K562 (cell line): ENCODE data around the gene TRIM71. TPM values are rescaled to one million over a fixed set of nuclear protein-coding genes. Genes with fewer than 3 reads are reported as not detected.

ENCODE experiments used
- ATAC-seq: fragments of 200-7000 bp; cut with Tn5 transposase; 3 replicates; pipeline ENCODE4 v1.9.1; 2020; ENCODE audit warnings: moderate library complexity
- BruUV-seq: library from RNA; stranded (reverse); fragments of 400-500 nt; replicated peaks from 2 replicates; lab custom pipeline; 2021; lab: Mats Ljungman, UMichigan
- CTCF ChIA-PET: fragments of 300-600 bp; formaldehyde crosslinking; extraction: SDS; loops from one replicate; lab custom pipeline; 2021; ENCODE audit warnings: low intra/inter-chr PET ratio; lab: Yijun Ruan, JAX
- POLR2A ChIA-PET: fragments of 300-600, 350-650 bp; sonication (Branson Sonifier 250); formaldehyde crosslinking; extraction: SDS; loops from one replicate; lab custom pipeline; 2021; ENCODE audit warnings: antibody characterized with exemption, inconsistent platforms; lab: Yijun Ruan, JAX
- DNase-seq, 4 experiments: peaks; one replicate each; pipeline versions ENCODE4 v3.0.0 to v3.0.0-alpha.2; 2011 to 2018; ENCODE audit warnings: low spot score in 3 of 4, mixed read lengths in 3 of 4; ENCODE audit errors: extremely low read depth in 1 of 4
- FAIRE-seq: peaks from 2 replicates; lab custom pipeline; 2011; peaks lifted over from hg19 to GRCh38; lab: Jason Lieb, UNC
- H2AFZ ChIP-seq: 2 replicates; pipeline ENCODE4 v1.6.0; 2011; ENCODE audit warnings: low read depth, low read length, control low read depth, inconsistent platforms
- H3K27ac ChIP-seq: fragments of 200-600 bp; 3 replicates; pipeline ENCODE4 v1.8.0; 2011; ENCODE audit warnings: low read depth, mild to moderate bottlenecking, control low read depth, inconsistent platforms, low read length, moderate library complexity, mixed read lengths; ENCODE audit errors: extremely low read depth
- H3K27me3 ChIP-seq, 2 experiments: fragments of 300-600 bp in 1 of 2; 2 replicates in 1 of 2; 3 replicates in 1 of 2; pipeline versions ENCODE4 v1.6.0 to v1.8.0; 2011; ENCODE audit warnings: inconsistent platforms in 2 of 2, low read length in 2 of 2, mild to moderate bottlenecking in 1 of 2, mixed read lengths in 1 of 2, moderate library complexity in 1 of 2; ENCODE audit not compliant: control insufficient read depth in 2 of 2, insufficient read depth in 2 of 2
- H3K36me3 ChIP-seq: fragments of 300-600 bp; 3 replicates; pipeline ENCODE4 v1.8.0; 2011; ENCODE audit warnings: mild to moderate bottlenecking, low read length, inconsistent platforms; ENCODE audit not compliant: control insufficient read depth, insufficient read depth
- H3K4me1 ChIP-seq, 2 experiments: fragments of 200-600 bp in 1 of 2; replicated peaks in 1 of 2; 2 replicates in 1 of 2; 3 replicates in 1 of 2; pipeline versions ENCODE4 v1.5.1 to v1.8.0; 2011; ENCODE audit warnings: inconsistent platforms in 2 of 2, low read length in 2 of 2, mild to moderate bottlenecking in 1 of 2, mixed read lengths in 1 of 2, moderate library complexity in 1 of 2; ENCODE audit not compliant: control insufficient read depth in 2 of 2, insufficient read depth in 2 of 2
- H3K4me2 ChIP-seq: 2 replicates; pipeline ENCODE4 v1.6.1; 2011; ENCODE audit warnings: low read length, control low read depth, inconsistent platforms, mixed read lengths; ENCODE audit not compliant: insufficient read depth
- H3K4me3 ChIP-seq: fragments of 200-600 bp; sonication (generic), shearing (Covaris generic); 2 replicates; pipeline ENCODE4 v1.5.1; 2016; ENCODE audit warnings: control low read depth, inconsistent platforms
- H3K79me2 ChIP-seq: fragments of 200-600 bp; 3 replicates; pipeline ENCODE4 v1.8.0; 2011; ENCODE audit warnings: low read length, inconsistent platforms; ENCODE audit not compliant: control insufficient read depth, insufficient read depth
- H3K9ac ChIP-seq, 2 experiments: 2 replicates each; pipeline versions ENCODE4 v1.6.0 to v1.6.1; 2011; ENCODE audit warnings: low read depth in 2 of 2, low read length in 2 of 2, control low read depth in 1 of 2, inconsistent platforms in 1 of 2, mild to moderate bottlenecking in 1 of 2, mixed read lengths in 1 of 2; ENCODE audit not compliant: insufficient read depth in 1 of 2
- H3K9me1 ChIP-seq: one replicate; pipeline ENCODE4 v1.6.0; 2011; ENCODE audit warnings: inconsistent platforms, mild to moderate bottlenecking, low read length, moderate library complexity; ENCODE audit not compliant: control insufficient read depth, insufficient read depth
- H3K9me3 ChIP-seq: replicated peaks from 2 replicates; pipeline ENCODE4 v1.5.1; 2011; ENCODE audit warnings: low read depth, low read length, inconsistent platforms; ENCODE audit not compliant: control insufficient read depth, insufficient read depth
- H4K20me1 ChIP-seq: replicated peaks from 2 replicates; pipeline ENCODE4 v1.6.1; 2011; ENCODE audit warnings: low read length, inconsistent platforms, mixed read lengths; ENCODE audit not compliant: control insufficient read depth, insufficient read depth
- E2F1 ChIP-seq: sonication (generic); formaldehyde crosslinking; IDR thresholded peaks from 2 replicates; pipeline ENCODE4 v1.8.1; 2023; ENCODE audit warnings: mild to moderate bottlenecking, missing genetic modification reagents, moderate library complexity
- FOXJ3 ChIP-seq: sonication (generic); formaldehyde crosslinking; IDR thresholded peaks from 2 replicates; pipeline ENCODE4 v1.4.0; 2020; ENCODE audit warnings: mild to moderate bottlenecking, missing genetic modification reagents
- FOXP4 ChIP-seq: sonication (generic); formaldehyde crosslinking; IDR thresholded peaks from 2 replicates; pipeline ENCODE4 v1.8.0; 2022; ENCODE audit warnings: mild to moderate bottlenecking, missing genetic modification reagents, borderline replicate concordance
- ILF3 ChIP-seq: fragments of 450-650 bp; IDR thresholded peaks from 2 replicates; pipeline ENCODE4 v1.6.1; 2018; ENCODE audit warnings: antibody characterized with exemption, mild to moderate bottlenecking, moderate library complexity, borderline replicate concordance
- SAFB2 ChIP-seq: fragments of 200-400 bp; formaldehyde crosslinking; IDR thresholded peaks from 2 replicates; pipeline ENCODE4 v1.6.1; 2018; ENCODE audit warnings: borderline replicate concordance, low read length, low read depth, moderate library complexity; ENCODE audit not compliant: severe bottlenecking
- TAF9B ChIP-seq: fragments of 450-650 bp; IDR thresholded peaks from 2 replicates; pipeline ENCODE4 v1.6.1; 2018; ENCODE audit warnings: mild to moderate bottlenecking; ENCODE audit not compliant: partially characterized antibody
- TARDBP ChIP-seq: fragments of 450-650 bp; IDR thresholded peaks from 2 replicates; pipeline ENCODE4 v1.6.1; 2016
- XRCC5 ChIP-seq: fragments of 200-400 bp; formaldehyde crosslinking; IDR thresholded peaks from 2 replicates; pipeline ENCODE4 v1.6.1; 2017; ENCODE audit warnings: low read depth, mild to moderate bottlenecking, low read length
- ZBTB1 ChIP-seq: sonication (generic); formaldehyde crosslinking; IDR thresholded peaks from 2 replicates; pipeline ENCODE4 v1.8.1; 2023; ENCODE audit warnings: missing genetic modification reagents, low read depth, mild to moderate bottlenecking, borderline replicate concordance
- ZBTB43 ChIP-seq: sonication (generic); formaldehyde crosslinking; IDR thresholded peaks from 2 replicates; pipeline ENCODE4 v1.8.0; 2023; ENCODE audit warnings: mild to moderate bottlenecking, missing genetic modification reagents
- ZFX ChIP-seq: sonication (generic); formaldehyde crosslinking; IDR thresholded peaks from 2 replicates; pipeline ENCODE4 v1.8.0; 2022; ENCODE audit warnings: mild to moderate bottlenecking, missing genetic modification reagents, moderate library complexity
- ZMIZ1 ChIP-seq, 2 experiments: fragments of 150-350 bp in 1 of 2; IDR thresholded peaks; 2 replicates each; pipeline ENCODE4 v1.6.1; 2012 to 2016; ENCODE audit warnings: low read depth in 2 of 2, low read length in 2 of 2, mild to moderate bottlenecking in 1 of 2, moderate library complexity in 1 of 2
- ZNF143 ChIP-seq: sonication (generic); formaldehyde crosslinking; IDR thresholded peaks from 2 replicates; pipeline ENCODE4 v1.9.0; 2022; ENCODE audit warnings: mild to moderate bottlenecking, missing genetic modification reagents
- ZNF324 ChIP-seq: fragments of 250-450 bp; sonication (Bioruptor Pico); IDR thresholded peaks from 2 replicates; pipeline ENCODE4 v1.4.0; 2020; ENCODE audit warnings: mild to moderate bottlenecking
- WGBS: fragments of 100-300 bp; shearing (Covaris generic); methylation state at CpG from one replicate; pipeline ENCODE4 v1.1.6; 2016; ENCODE audit warnings: low coverage, mixed read lengths; ENCODE audit not compliant: insufficient coverage; ENCODE audit errors: missing lambda C conversion rate; 5-methylcytosine and 5-hydroxymethylcytosine counted together
- in situ Hi-C: fragments of 300-500 bp; cut with MboI; formaldehyde crosslinking; loops from 4 replicates; pipeline ENCODE4 v1.15.0; 2018; ENCODE audit warnings: inconsistent platforms, mixed read lengths
- intact Hi-C: fragments of 100-400 bp; cut with micrococcal nuclease; formaldehyde crosslinking; loops from 2 replicates; pipeline ENCODE4 v1.14.2; 2022
- polyA plus RNA-seq, 8 experiments: library from polyadenylated mRNA; depleted of rRNA in 4 of 8; stranded (reverse) in 5 of 8; unstranded in 3 of 8; fragments of >200 nt; fragmentation: Nextera tagmentation in 2 of 8; fragmentation: Illumina TruSeq in 1 of 8; extraction: Ambion mirVana in 2 of 8; extraction: Trizol in 1 of 8; gene quantifications; 2 replicates each; pipeline versions ENCODE4 v1.2.1 to v1.2.3, GENCODE V29; 2011 to 2014; ENCODE audit warnings: inconsistent platforms in 1 of 8, missing spikeins in 1 of 8
- total RNA-seq, 7 experiments: library from RNA; depleted of rRNA in 6 of 7; stranded (reverse); fragments of >200 nt in 6 of 7; fragmentation: Illumina TruSeq in 2 of 7; extraction: Trizol in 2 of 7; gene quantifications; 2 replicates each; pipeline versions ENCODE4 v1.2.1 to v1.2.3, GENCODE V29; 2011 to 2021; ENCODE audit warnings: low replicate concordance in 1 of 7

Gene TRIM71
- total and polyA plus RNA-seq, 9 of the 15 experiments (the other 6 are each of a cell fraction or from before 2014, with no cell fraction given): 0.04 to 0.11 TPM; not detected in 7

- 18% methylated on average over 4 of the region's 4 CpGs for WGBS
- FAIRE-seq: no peak
- no peak for DNase-seq
- no peak overlapping the region for H3K9ac ChIP-seq
- H3K27ac ChIP-seq: no peak overlapping the region
- no peaks in the 10 kb centered on the region for H3K9me3 ChIP-seq
- H4K20me1 ChIP-seq: no peaks in the 10 kb centered on the region
- H3K4me1 ChIP-seq: no peaks in the 10 kb centered on the region
- ChIA-PET POLR2A (no interaction called here), CTCF (no interaction called here)
- intact Hi-C loops: no loop called here
- H3K27me3 ChIP-seq: peaks cover 23 to 54% of the 10 kb centered on the region in 2 experiments
- H2AFZ ChIP-seq: no peak overlapping the region
- no peaks in the 10 kb centered on the region for H3K9me1 ChIP-seq
- no peak for ATAC-seq
- no peak overlapping the region for H3K4me3 ChIP-seq
- in situ Hi-C loops: no loop called here
- H3K79me2 ChIP-seq: no peaks in the 10 kb centered on the region
- no peak overlapping the region for H3K4me2 ChIP-seq
- no peaks in the 10 kb centered on the region for H3K36me3 ChIP-seq
- BruUV-seq: no TSS peak
- TF ChIP-seq XRCC5: no peak
- TF ChIP-seq ZNF324 (CRISPR knock-in tag): no peak
- TF ChIP-seq FOXP4 (CRISPR knock-in tag): no peak
- no peak for TF ChIP-seq ZFX (CRISPR knock-in tag)
- no peak for TF ChIP-seq E2F1 (CRISPR knock-in tag)
- TF ChIP-seq ZNF143: no peak
- TF ChIP-seq ZBTB1 (CRISPR knock-in tag): no peak
- no peak for TF ChIP-seq SAFB2
- TF ChIP-seq TAF9B: no peak
- TF ChIP-seq ILF3: no peak
- no peak for TF ChIP-seq ZMIZ1 (IDR thresholded peaks at IDR 0.05; ENCODE audit: low read depth in 2 of 2, low read length in 2 of 2)
- TF ChIP-seq ZBTB43 (CRISPR knock-in tag): no peak
- no peak for TF ChIP-seq TARDBP
- no peak for TF ChIP-seq FOXJ3 (CRISPR knock-in tag)
These were observed 41.9 kb downstream of the TRIM71 start for GRCh38 chr3:32859604-32860237.
